GM18907 (cell line): ENCODE measurements around the gene PIGBOS1.
"Not testable (repeated sequence)": the region's sequence is repeated elsewhere in the genome, so short reads cannot be mapped to it uniquely, and the experiment has no call there.

Experiments
- ATAC-seq: cut with Tn5 transposase; IDR thresholded peaks from one replicate; pipeline ENCODE4 v1.9.1; 2021; ENCODE audit warnings: mild to moderate bottlenecking, moderate library complexity; ENCODE audit not compliant: unreplicated experiment

PIGBOS1 gene

DNA sequence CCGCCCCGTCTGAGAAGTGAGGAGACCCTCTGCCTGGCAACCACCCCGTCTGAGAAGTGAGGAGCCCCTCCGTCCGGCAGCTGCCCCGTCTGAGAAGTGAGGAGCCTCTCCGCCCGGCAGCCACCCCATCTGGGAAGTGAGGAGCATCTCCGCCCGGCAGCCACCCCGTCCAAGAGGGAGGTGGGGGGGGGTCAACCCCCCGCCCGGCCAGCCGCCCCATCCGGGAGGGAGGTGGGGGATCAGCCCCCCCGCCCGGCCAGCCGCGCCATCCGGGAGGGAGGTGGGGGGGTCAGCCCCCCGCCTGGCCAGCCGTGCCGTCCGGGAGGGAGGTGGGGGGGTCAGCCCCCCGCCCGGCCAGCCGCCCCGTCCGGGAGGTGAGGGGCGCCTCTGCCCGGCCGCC is 16.1 kb downstream of the PIGBOS1 start:
- ATAC-seq = not testable (repeated sequence)

DNA sequence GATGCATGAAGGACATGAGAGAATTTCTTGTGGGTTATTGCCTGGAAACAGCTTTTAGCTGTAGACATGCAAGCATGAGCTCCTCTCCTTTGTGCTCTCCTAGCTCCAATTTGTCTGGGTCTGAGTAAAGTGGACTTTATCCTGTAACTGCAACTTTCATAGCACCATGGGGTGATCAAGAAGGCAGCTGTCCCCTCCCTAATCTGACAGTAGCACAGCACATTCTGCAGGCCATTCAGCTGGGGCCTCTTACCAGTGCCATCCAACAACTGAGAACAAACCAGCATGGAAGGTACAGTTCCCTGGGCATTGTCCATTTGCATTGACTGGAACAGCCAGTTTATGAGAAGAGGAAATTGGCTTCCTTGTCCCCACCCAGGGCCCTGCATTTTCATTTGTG is 21.6 kb downstream of the PIGBOS1 start:
- ATAC-seq = no peak

DNA sequence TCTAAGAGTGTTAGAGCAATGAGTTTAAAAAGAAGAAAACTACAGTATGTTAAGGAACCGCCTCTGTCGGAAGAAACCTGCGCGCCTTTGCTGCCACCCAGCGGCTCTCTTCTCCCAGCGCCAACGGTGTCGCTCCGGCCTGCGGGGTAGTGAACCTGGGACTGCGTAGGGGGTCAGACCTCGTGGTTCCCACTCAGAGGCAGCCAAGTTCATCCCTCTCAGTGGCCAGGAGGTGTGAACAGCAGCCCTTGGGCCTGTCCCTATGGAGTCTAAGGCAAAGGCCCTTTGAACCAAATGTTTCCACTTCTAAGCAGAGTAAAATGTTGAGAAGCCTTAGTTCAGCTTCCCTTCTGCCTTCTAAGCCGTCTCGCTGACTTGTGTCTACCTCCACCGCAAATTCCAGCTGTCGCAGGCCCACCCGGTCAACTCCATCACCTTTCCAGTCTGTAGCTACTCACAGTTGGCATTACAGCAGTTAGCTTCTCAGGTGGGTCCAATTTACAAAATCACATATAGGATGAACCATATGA is 28.3 kb downstream of the PIGBOS1 start:
- peak; percentile 87 for ATAC-seq

DNA sequence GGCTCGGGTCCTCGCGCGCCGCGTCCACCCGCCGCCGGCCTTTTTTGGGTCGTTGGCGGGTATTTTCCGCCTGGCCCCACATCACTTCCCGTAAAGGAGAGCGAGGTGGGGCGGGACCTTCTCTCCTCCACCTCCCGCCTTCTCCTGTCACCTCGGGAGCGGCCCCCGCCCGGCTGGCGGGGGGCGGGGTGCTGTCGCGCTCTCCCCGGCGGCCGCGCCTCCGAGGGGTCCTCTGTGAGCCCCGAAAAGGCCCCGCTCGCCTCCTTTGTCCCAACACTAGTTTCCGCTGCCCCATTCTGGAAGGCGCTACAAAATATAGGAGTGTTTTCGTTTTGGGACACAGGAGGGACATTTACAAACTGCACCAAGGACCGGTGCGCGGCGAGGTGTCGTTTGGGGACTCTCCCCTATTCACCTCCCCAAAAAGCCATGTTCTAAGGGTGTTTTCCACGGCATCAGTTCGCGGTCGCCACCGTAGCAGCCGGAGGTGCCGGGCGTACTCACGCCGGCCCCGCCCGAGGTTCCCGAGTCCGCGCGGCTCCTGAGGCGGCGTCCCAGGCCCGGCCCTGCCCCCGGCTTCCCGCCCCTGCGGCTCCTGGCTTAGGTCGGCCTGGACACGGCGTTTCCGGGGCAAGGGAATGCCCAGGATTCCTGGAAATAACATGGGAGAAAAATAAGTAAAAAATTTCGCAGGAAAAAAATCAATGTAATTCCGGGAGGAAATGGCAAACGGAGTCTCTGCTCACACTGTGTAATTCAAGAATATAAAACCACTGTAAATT is 29.0 kb downstream of the PIGBOS1 start, which contains the start of gene RAB27A:
Gene RAB27A (minus strand): TSS at position 68 of the 782 bp plus-strand sequence. CDS start 54,879 bp downstream, outside the sequence.
- ATAC-seq = peak; percentile 80

DNA sequence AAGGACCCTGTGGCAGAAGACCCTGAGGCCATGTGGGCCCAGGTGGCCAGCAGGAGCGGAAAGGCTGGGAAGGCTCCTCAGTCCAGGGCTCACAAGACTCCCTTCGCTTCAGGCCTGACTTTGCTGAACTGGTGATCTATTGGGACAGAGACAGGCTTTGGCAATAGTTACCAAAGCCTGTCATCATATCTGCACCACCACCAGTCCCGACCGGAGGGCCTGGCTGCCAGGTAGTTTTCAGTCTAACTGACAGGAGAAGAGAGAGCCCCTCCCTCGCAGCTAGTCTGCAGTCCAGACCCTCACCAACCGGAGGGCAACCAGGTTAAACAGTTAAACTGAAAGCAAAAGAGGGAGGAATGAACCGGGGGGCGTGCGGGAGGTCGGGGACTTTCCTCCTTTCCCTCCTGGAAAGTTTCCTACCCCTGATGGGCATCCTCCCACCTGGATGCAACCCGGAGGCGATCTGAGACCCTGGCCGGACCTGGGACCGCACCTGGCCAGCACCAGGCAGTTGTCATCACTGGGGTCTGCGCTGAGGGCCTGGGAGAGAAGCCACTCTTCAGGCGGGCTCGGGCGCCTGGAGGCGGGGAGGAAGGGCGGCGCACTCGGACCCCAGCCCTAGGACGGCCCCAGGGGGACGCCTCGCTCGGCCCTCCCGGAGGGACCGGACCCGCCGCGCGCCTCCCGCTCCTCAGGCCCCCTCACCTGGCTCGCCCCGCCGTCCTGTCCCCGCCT is 29.7 kb downstream of the PIGBOS1 start:
- peak; percentile 38 for ATAC-seq

DNA sequence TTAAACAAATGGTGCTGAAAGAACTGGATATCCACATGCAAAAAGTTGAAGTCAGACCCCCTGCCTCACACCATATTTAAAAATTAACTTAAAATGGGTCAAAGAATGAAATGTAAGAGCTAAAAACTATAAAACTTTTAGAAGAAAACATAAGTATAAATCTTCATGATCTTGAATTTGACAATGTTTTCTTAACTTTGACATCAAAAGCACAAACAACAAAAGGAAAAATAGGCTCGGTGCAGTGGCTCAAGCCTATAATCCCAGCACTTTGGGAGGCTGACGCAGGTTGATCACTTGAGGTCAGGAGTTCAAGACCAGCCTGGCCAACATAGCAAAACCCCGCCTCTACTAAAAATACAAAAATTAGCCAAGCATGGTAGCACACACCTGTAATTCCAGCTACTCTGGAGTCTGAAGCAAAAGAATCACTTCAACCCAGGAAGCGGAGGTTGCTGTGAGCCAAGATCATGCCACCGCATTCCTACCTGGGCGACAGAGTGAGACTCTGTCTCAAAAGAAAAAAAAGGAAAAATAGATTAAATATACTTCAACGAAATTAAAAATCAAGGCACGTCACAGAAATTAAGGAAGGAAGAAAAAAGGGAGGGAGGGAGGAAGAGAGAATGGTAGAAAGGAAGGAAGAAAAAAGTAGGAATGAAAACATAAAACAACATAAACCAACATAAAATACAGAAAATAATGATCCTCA is 30.8 kb downstream of the PIGBOS1 start:
- no peak for ATAC-seq

DNA sequence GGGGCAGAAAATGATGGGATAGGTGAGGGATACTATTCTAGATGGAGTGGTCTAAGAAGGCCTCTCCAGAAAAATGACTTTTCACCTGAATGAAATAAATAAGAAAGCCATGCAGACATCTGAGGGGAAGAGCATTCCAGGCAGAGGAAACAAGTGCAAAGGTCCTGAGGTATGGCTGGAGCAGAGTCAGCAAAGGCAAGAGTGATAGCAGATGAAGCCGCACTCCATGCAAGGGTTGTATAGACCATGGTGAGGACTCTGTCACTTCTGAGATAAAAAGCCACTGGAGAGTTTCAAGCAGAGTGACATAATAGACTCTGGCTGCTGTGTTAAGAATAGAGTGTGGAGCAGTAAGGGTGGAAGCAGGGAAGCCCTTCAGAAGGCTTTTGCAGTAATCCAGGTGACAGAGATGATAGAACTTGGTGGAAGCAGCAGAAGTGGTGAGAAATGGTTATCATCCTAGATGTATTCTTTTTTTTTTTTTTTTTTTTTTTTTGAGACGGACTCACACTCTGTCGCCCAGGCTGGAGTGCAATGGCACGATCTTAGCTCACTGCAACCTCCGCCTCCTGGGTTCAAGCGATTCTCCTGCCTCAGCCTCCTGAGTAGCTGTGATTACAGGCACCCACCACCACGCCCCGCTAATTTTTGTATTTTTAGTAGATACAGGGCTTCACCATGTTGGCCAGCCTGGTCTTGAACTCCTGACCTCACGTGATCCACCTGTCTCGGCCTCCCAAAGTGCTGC is 32.3 kb downstream of the PIGBOS1 start:
- not testable (repeated sequence) for ATAC-seq

DNA sequence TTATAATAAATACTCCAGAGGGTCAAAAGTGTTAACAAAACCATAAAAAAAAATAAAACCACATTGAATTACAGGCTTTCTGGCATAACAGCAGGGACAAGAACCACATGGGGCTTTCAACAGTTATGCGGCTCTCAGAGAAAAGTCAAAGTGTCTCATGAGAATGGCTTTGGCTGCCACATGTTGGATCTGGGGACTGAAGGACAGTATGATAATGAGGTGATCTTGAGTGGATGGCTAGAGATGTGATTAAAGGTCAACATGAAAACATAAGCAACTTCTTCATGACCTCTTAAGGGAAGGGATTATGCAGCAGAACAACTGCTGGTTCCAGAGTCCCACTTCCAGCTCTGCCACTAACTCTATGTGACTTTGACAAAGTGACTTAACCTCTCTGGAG is 34.5 kb downstream of the PIGBOS1 start:
- ATAC-seq = no peak

DNA sequence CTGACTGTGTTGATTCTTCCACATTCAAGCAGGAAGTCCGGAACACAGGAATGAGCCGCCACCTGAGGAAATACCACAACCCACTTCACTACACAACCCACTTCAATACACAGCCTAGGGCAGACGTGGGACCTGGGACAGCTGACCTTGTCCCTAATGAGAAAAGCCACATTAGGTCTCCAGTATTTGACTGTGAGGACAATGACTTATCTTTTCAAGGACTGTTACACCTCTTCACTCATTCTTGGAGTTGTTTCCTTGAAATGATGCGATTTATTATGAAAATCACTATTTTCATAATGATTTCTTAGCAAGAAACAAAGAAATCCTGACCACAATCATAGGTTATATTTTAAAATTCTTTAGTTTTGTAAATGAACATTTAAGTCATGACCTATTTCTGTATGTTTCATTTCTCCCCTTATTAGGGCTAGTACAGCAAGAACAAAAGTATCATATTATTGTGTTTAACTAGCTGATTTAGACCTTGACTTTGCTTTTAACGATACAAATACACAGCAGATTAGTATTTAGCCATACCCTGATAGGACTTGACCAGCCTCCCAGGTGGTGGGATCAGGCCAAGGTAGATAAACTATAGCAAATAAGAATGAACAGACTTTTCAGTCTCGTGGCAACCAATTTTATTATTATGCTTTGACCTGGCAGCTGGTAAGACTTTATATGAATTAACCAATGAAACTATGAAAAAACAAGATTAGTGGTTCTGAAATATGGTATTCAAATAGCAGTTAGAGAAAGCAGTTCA is 35.4 kb downstream of the PIGBOS1 start:
- ATAC-seq = no peak

DNA sequence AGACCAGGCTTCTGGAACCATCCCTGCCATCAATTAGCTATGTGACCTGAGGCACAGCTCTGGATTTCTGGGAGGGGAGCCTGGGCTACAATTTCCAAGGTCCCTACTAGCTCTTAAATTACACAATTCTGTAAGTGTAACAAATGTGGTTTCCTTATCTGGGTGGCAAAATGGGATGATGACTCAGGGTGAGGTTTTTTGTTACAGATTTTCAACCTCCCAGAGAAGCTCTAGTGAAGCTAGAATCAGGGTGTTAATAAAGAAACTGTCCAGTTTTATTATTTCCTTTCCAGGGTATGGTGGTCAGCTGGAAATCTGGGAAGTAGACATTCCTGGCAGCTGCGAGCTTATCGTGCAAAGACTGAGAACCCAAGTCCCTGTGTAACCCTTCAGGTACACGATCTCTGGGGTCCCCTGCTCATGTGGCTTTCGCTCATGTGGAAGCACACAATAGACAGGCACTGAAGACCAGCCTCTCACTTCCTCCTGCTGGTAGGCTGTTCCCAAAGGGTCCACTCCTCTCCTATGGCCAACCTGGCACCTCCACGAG is 36.6 kb downstream of the PIGBOS1 start:
- no peak for ATAC-seq

DNA sequence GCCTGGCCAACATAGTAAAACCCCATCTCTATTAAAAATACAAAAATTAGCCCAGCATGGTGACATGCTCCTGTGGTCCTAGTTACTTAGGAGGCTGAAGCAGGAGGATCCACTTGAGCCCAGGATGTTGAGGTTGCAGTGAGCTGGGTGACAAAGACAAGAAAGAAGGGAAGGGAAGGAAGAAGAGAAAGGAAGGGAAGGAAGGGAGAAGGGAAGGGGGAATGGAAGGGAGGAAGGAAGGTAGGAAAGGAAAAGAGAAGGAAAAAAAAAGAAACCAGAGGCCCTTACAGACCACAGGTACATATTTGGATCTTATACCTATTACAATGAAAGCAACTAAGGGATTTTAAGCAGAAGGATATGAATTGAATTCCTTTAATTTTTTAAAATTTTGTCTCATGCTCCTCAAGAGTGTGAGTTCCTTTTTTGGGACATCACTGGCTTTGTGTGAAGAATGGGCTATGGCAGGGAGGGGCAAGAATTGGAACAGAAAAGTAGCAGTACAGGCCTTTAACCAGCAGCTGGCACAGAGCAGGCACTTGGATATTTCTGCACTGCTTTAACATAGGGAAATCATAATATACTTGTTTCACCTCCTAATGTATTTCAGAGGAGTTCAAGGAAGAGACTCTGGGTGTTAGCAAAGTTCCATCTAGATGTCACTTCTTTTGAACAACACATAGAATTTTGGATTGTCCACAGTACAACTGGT is 37.2 kb downstream of the PIGBOS1 start:
- ATAC-seq = no peak

DNA sequence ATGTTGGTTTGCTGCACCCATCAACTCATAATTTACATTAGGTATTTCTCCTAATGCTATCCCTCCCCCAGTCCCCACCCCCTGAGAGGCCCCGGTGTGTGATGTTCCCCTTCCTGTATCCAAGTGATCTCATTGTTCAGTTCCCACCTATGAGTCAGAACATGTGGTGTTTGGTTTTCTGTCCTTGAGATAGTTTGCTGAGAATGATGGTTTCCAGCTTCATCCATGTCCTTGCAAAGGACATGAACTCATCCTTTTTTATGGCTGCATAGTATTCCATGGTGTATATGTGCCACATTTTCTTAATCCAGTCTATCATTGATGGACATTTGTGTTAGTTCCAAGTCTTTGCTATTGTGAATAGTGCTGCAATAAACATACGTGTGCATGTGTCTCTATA is 38.3 kb downstream of the PIGBOS1 start:
- not testable (repeated sequence) for ATAC-seq

DNA sequence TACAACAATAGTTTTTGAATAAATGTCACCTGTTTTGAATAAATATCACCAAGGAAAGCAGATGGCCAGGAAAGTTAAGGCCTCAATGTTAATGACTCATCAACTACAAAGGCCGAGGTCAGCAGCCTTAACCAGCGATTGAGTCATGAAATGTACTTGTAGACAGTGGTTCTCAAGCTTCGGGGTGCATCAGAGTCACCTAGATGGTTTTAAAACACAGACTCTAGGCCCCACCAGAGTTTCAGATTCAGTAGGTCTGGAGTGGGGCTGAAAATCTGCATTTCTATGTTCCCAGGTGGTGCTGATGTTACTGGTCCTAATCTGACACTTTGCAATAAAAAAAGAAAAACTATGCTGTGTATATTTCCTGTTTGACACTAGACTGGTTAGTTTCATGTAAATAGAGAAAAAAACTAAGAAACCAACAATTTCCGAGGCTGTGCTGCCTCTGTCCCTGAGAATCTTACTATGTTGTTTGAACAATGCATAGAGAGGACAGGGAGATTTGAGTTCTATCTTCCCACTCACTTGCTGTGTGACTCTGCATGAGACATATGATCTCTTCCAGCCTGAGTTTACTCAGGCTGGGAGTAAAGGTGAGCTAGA is 39.1 kb downstream of the PIGBOS1 start:
- ATAC-seq = peak; percentile 90

DNA sequence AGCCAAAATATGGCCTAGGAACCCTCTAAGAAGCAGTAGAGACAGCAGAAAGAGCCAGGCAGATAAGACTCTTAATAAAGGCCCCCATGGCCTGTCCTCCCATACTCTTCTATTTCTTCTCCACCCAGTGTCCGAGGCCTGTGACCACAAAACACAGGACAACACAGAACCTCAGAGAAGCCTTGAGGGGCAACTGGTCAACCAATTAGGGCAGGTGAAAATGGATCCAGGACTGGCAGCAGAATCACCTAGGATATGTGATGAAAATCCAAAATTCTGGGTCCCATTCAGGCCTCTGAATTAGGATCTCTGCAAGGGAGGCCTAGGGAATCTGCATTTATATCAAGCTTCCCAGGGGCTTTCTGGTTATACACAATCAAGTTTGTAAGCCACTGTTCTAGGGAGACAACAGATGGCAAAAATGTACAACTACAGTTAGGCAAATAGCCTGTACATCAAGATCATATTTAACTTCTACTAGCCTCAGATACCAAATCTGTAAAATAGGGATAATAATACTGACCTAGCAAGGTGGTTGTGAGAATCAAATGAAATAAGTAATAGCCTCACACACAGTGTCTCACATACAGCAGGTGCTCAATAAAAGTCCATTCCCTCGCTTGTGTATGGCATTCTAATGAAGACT is 39.7 kb downstream of the PIGBOS1 start:
- ATAC-seq = no peak

DNA sequence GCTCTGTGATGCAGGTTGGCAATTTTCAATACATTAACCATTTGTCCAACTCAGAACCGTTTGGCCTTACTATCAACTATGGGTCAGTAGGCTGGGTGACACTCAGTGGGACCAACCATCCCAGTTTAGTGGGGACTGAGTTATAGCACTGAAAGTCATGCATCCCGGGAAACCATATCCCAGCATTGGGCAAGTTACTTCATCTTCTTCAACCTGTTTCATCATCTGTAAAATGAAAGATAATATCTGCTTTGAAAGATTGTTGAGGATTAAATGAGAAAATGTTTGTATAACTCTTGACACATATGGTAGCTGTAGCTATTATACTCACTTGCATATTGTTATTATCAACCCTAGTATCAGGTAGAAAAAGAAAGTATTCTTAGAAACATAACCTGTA is 41.2 kb downstream of the PIGBOS1 start:
- ATAC-seq = no peak

DNA sequence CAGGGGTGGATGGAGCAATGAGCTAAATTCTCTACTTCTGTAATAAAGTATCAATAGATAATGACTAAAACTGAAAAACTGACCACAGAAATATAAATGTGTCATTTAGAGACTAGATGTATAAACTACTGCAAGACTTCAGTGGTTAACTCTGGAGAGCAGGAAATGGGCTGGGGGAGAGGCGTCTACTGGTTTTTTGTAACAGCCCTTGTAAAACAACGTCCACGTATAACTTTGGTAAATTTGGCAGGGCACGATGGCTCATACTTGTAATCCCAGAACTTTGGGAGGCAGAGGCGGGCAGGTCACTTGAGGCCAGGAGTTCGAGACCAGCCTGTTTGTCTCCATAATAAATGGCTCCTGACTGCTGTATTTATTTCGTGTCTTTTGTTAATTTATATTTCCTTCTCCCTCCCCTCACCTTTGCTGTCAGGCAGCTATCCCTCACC is 41.8 kb downstream of the PIGBOS1 start:
- ATAC-seq = peak; percentile 66

DNA sequence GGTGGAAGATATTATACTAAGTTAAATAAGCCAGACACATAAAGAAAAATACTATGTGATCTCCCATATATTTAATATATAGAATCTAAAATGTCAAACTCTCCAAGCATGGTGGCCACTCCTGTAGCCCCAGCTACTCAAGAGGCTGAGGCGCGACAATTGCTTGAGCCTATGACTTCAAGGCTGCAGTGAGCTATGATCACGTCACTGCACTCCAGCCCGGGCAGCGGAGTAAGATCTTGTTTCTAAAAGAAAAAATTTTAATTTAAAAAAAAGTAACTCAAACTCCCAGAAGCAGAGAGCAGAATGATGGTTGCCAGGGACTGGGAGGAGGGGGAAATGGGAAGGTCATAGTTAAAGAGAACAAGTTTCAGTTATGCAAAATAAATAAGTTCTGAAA is 42.6 kb downstream of the PIGBOS1 start:
- ATAC-seq = no peak

DNA sequence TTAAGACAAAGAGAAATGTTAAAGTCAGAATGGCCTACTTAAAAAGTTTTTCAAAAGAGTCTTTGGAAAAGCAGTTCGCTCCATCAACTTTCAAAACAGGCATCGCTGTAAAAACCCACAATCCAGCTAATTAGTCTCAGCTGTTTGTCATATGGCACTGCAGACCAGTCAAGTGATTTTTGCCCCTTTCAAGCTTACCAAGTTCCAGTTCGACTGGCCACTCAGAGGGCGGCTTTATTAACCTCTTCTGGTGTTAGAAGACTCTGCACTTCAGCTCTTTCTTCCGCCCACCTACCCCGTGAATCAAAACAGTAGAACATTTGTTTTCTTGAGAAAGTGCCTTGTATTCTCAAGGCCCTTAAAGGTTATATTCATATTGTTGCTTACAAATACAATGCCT is 48.6 kb downstream of the PIGBOS1 start:
- no peak for ATAC-seq
